NB4 (cell line): Measurements from ENCODE around the gene WNT5A.

Experiments
- DNase-seq: peaks from one replicate; pipeline ENCODE4 v3.0.0; 2010; ENCODE audit warnings: low read depth
- H3K4me3 ChIP-seq: one replicate; pipeline ENCODE4 v1.5.1; 2011; ENCODE audit warnings: mild to moderate bottlenecking, low read depth, low read length, moderate library complexity
- MYC ChIP-seq: IDR thresholded peaks from 2 replicates; pipeline ENCODE4 v1.6.1; 2011; ENCODE audit warnings: low read depth, low read length
- POLR2A ChIP-seq: IDR thresholded peaks from 2 replicates; pipeline ENCODE4 v1.6.1; 2011; ENCODE audit warnings: mild to moderate bottlenecking; ENCODE audit not compliant: insufficient read length; ENCODE audit errors: extremely low read depth
- TF ChIP-seq, protein P1 (sequence below): IDR thresholded peaks from 2 replicates; pipeline ENCODE4 v1.6.1; 2011; ENCODE audit warnings: low read depth, low read length
- TF ChIP-seq, protein P2 (sequence below): IDR thresholded peaks from one replicate; pipeline ENCODE4 v1.5.1; 2012; ENCODE audit warnings: low read depth, low read length

Gene WNT5A

DNA sequence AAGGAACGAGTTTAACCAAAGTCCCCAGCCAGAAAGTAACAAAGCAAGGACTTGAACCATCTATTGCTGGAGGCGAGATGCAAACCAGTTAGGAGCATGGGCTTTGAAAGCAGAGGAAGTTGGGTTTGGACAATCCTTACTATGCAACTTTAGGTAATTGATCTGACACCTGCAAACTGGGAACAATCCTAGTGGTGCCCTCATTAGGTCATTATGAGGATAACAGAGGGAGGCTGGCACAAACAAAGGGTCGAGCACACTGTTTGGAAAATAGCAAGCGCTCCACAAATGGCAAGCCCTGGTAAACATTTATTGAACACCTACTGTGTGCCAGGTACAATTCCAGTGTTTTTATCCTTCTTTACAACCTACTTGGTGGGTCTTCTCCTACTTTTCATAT is 45.6 kb downstream of the WNT5A start:
- TF ChIP-seq, protein P1, sequence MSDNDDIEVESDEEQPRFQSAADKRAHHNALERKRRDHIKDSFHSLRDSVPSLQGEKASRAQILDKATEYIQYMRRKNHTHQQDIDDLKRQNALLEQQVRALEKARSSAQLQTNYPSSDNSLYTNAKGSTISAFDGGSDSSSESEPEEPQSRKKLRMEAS: no peak
- TF ChIP-seq, protein P2, sequence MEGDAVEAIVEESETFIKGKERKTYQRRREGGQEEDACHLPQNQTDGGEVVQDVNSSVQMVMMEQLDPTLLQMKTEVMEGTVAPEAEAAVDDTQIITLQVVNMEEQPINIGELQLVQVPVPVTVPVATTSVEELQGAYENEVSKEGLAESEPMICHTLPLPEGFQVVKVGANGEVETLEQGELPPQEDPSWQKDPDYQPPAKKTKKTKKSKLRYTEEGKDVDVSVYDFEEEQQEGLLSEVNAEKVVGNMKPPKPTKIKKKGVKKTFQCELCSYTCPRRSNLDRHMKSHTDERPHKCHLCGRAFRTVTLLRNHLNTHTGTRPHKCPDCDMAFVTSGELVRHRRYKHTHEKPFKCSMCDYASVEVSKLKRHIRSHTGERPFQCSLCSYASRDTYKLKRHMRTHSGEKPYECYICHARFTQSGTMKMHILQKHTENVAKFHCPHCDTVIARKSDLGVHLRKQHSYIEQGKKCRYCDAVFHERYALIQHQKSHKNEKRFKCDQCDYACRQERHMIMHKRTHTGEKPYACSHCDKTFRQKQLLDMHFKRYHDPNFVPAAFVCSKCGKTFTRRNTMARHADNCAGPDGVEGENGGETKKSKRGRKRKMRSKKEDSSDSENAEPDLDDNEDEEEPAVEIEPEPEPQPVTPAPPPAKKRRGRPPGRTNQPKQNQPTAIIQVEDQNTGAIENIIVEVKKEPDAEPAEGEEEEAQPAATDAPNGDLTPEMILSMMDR: no peak
- no peak for TF ChIP-seq MYC
- no peak for TF ChIP-seq POLR2A
- DNase-seq: no peak
- H3K4me3 ChIP-seq: no peak overlapping the region

DNA sequence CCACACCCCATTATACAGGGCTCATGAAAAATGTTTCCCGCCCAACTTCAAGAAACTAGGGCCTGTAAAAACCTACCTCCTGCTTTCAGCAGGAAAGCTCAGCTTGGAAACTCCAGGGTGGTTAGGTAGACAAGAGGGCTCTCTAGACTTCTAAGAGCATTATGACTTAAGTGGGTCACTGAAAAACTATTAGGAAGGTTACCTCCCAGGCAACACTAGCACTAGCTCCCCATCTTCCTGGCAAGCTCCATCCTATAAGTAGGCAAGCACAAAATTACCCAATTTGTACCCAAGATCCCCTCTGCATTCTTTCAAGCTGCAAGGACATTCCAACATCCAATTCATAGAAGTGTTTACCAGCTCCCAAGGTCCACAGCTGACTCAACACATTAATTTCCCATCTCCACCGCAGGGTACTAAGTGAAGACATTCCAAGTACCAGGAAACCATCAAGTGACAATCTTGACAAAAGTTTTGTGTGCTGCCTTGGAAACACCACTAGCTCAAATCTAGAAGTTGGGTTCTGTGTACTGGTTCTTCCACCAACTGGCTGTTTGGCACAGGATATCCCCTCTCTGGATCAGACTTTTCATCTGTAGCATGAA is 46.9 kb downstream of the WNT5A start:
- H3K4me3 ChIP-seq: no peak overlapping the region
- TF ChIP-seq MYC: no peak
- TF ChIP-seq, protein P1: no peak
- TF ChIP-seq, protein P2: no peak
- TF ChIP-seq POLR2A: no peak
- DNase-seq: no peak

DNA sequence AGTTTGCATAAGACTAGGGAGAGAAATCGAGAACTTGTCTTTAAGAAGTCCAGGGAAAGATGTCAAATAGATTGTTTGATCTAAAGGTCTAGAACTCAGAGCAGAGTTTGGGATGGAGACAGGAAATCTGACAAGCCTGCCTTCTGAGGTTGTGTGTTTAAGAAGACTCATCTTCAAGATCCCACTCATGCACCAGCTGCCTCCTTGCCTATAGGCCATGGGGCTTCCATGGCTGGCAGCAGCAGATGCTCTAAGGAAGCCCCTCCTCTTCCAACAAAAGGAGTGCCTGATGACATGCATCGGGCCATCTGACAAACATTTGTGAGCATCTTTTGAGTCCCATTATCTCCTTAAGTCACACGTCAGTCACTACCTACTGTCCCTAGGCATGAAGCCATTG is 47.4 kb downstream of the WNT5A start:
- no peak for DNase-seq
- TF ChIP-seq MYC (no peak), POLR2A (no peak)
- TF ChIP-seq, protein P2: no peak
- TF ChIP-seq, protein P1: no peak
- no peak overlapping the region for H3K4me3 ChIP-seq

DNA sequence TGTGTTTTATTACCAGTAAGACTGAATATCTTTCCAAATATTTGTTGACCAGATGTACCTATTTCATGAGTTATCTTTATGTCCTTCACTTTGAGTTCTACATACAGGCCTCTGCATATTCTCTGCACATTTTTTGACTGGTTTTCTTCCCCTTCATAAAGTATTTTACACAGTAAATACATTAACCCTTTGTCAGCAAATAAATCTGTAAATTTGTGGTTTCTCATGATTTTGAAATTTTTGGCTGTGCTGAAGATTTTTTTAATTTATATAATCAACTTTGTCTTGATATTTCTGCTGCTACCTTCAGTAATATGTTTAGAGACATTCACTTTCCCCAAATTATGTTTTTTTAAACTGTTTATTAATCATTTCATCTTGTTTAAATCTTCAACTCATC is 50.5 kb downstream of the WNT5A start:
- TF ChIP-seq, protein P2: no peak
- TF ChIP-seq, protein P1: no peak
- no peak for TF ChIP-seq MYC
- H3K4me3 ChIP-seq: no peak overlapping the region
- DNase-seq: no peak

DNA sequence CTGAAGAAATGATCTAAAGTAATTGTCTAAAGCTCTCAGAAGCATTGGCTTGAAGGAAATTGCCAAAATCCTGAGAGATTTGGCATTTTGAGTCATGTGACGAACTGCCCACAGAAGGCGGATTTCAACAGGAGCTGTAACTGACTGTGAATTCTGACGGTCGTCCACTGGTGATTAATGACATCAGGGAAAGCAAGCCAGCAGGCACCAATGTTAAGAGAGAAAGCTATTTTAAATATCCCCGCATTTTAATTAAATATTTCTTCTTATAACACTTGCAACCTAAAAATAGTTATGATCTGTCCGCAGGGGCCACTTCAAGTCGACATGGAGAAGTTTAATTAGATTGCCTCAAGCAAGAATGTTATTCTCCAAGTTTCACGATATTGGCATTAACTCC is 51.6 kb downstream of the WNT5A start:
- no peak overlapping the region for H3K4me3 ChIP-seq
- DNase-seq: no peak
- TF ChIP-seq POLR2A (no peak), MYC (no peak)
- TF ChIP-seq, protein P2: no peak
- TF ChIP-seq, protein P1: no peak

DNA sequence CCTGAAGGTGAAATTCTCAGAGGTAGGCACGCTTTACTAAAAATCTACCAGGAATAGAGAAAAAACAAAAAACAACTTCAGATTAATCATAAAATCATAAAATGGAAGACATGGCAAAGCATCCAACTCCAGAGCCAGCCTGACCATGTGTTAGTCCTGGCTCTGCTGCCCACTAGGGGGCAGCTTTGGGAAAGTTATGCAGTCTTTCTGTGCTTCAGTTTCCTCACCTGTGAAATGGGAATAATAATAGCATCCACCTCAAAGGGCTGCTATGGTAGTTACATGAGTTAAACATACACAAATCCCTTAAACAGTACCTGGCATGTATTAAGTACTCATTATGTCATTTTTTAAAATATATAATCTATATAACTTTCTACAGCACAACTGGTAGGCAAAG is 52.3 kb downstream of the WNT5A start:
- no peak for TF ChIP-seq POLR2A
- TF ChIP-seq MYC: no peak
- TF ChIP-seq, protein P2: peak; percentile 64
- TF ChIP-seq, protein P1: no peak
- peak; percentile 38 for DNase-seq
- H3K4me3 ChIP-seq: no peak overlapping the region
